ENCODE data around the gene ADAMTS20.

- TF ChIP-seq POLR2AphosphoS5 (IDR thresholded peaks at IDR 0.05; ENCODE audit: low read depth, low read length), result no peak
- TF ChIP-seq CTCF (IDR thresholded peaks at IDR 0.05), result no peak
- no peak for TF ChIP-seq TCF7L2 (IDR thresholded peaks at IDR 0.05; ENCODE audit: low read depth, low read length)
Observed at GRCh38 chr12:43576162-43576561, 24.2 kb upstream of the ADAMTS20 start.
